Esophagus squamous epithelium (tissue), 4 donors: ENCODE results near the gene RIPOR2.

Experiments
- POLR2A ChIP-seq, 4 donors: fragments of 450-650 bp; IDR thresholded peaks; one replicate each; pipeline ENCODE4 v1.6.1; 2017; ENCODE audit warnings: antibody characterized with exemption in 4 of 4, mild to moderate bottlenecking in 4 of 4, moderate library complexity in 3 of 4
- TF ChIP-seq, protein P1 (sequence below), 6 experiments: fragments of 450-650 bp in 4 of 6; fragments of 200-600 bp in 2 of 6; sonication (generic) in 2 of 6; IDR thresholded peaks; one replicate each; pipeline ENCODE4 v1.5.1; 2016 to 2019; ENCODE audit warnings: antibody characterized with exemption in 6 of 6, mild to moderate bottlenecking in 4 of 6, moderate library complexity in 4 of 6

DNA sequence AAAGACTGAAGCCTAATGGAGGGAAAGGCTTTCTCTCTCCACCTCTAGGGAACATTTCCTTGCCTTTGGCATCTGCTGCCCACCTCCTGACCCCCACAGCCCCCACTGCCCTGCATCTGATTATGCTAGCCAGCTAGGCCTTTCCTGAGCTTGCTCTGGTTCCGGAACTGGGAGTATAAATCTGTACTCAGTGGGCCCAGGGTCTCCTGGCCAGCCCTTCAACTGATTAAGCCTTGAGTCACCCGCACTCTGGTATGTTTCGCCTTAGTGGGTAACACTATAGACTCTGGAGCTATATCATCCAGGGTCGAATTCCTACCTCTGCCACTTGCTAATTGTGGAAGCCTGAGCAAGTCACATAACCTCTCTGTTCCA, 45.6 kb upstream of the RIPOR2 start:
- TF ChIP-seq, protein P1, sequence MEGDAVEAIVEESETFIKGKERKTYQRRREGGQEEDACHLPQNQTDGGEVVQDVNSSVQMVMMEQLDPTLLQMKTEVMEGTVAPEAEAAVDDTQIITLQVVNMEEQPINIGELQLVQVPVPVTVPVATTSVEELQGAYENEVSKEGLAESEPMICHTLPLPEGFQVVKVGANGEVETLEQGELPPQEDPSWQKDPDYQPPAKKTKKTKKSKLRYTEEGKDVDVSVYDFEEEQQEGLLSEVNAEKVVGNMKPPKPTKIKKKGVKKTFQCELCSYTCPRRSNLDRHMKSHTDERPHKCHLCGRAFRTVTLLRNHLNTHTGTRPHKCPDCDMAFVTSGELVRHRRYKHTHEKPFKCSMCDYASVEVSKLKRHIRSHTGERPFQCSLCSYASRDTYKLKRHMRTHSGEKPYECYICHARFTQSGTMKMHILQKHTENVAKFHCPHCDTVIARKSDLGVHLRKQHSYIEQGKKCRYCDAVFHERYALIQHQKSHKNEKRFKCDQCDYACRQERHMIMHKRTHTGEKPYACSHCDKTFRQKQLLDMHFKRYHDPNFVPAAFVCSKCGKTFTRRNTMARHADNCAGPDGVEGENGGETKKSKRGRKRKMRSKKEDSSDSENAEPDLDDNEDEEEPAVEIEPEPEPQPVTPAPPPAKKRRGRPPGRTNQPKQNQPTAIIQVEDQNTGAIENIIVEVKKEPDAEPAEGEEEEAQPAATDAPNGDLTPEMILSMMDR (IDR thresholded peaks at IDR 0.05) = no peak
- TF ChIP-seq POLR2A (IDR thresholded peaks at IDR 0.05) = no peak
